RWPE2 (cell line): ENCODE data around the gene FAXC.

ENCODE experiments used
- ATAC-seq: fragments of 200-7000 bp; cut with Tn5 transposase; 3 replicates; pipeline ENCODE4 v1.9.1; 2021; ENCODE audit warnings: low read depth
- DNase-seq: peaks from one replicate; pipeline ENCODE4 v3.0.0-alpha.2; 2020; ENCODE audit warnings: low spot score
- H3K27ac ChIP-seq: fragments of 450-650 bp; 2 replicates; pipeline ENCODE4 v1.5.1; 2017; ENCODE audit warnings: mild to moderate bottlenecking; ENCODE audit not compliant: poor library complexity, severe bottlenecking
- H3K27me3 ChIP-seq: fragments of 250-450 bp; sonication (Bioruptor Pico); 2 replicates; pipeline ENCODE4 v1.5.1; 2021; ENCODE audit warnings: mild to moderate bottlenecking, moderate library complexity; ENCODE audit not compliant: insufficient read depth, poor library complexity, severe bottlenecking
- H3K36me3 ChIP-seq: fragments of 250-450 bp; sonication (Bioruptor Pico); 2 replicates; pipeline ENCODE4 v1.5.1; 2020; ENCODE audit warnings: low read depth, mild to moderate bottlenecking, moderate library complexity
- H3K4me1 ChIP-seq: fragments of 250-450 bp; sonication (Bioruptor Pico); 2 replicates; pipeline ENCODE4 v1.5.1; 2021; ENCODE audit warnings: mild to moderate bottlenecking, moderate library complexity; ENCODE audit not compliant: insufficient read depth, poor library complexity, severe bottlenecking
- H3K4me3 ChIP-seq: fragments of 250-450 bp; sonication (Bioruptor Pico); 2 replicates; pipeline ENCODE4 v1.5.1; 2021; ENCODE audit warnings: mild to moderate bottlenecking, moderate library complexity; ENCODE audit not compliant: severe bottlenecking
- H3K9me3 ChIP-seq: fragments of 250-450 bp; sonication (Bioruptor Pico); 2 replicates; pipeline ENCODE4 v1.5.1; 2021; ENCODE audit warnings: mild to moderate bottlenecking, moderate library complexity; ENCODE audit not compliant: severe bottlenecking
- CTCF ChIP-seq: fragments of 450-650 bp; IDR thresholded peaks from one replicate; pipeline ENCODE4 v1.5.1; 2017; ENCODE audit warnings: mild to moderate bottlenecking, moderate library complexity; ENCODE audit not compliant: poor library complexity, severe bottlenecking

Gene FAXC

DNA sequence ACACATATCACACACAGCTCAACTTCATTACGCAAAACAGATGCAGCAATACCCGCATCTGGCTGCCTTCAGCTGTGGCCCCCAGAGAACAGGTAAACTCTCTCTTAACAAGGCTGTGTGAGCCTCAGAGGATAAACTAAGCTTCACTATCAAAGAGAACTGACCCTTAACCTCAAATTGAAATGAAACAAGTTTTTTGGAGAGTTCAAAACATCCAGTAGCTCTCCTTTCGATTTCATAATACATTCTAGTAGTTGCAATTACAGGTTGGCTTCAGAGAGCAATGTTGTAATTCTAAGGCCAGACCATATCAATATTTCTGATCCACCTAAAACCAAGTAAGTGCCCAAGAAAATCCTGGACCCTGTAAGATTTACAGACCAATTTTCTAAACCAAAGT, 113.5 kb downstream of the FAXC start:
- Histone ChIP-seq H3K4me3 (no peak overlapping the region), H3K27me3 (peaks cover 35% of the 10 kb centered on the region), H3K9me3 (no peaks in the 10 kb centered on the region), H3K4me1 (no peaks in the 10 kb centered on the region), H3K27ac (no peak overlapping the region), H3K36me3 (no peaks in the 10 kb centered on the region)
- no peak for TF ChIP-seq CTCF
- DNase-seq: no peak
- ATAC-seq: no peak

- Histone ChIP-seq H3K27ac (no peak overlapping the region), H3K4me3 (no peak overlapping the region), H3K9me3 (no peaks in the 10 kb centered on the region), H3K4me1 (no peaks in the 10 kb centered on the region), H3K27me3 (peaks cover 35% of the 10 kb centered on the region), H3K36me3 (no peaks in the 10 kb centered on the region)
- ATAC-seq (no peak), DNase-seq (no peak)
- no peak for TF ChIP-seq CTCF
Observed at GRCh38 chr6:99233219-99233618, 116.3 kb downstream of the FAXC start.

DNA sequence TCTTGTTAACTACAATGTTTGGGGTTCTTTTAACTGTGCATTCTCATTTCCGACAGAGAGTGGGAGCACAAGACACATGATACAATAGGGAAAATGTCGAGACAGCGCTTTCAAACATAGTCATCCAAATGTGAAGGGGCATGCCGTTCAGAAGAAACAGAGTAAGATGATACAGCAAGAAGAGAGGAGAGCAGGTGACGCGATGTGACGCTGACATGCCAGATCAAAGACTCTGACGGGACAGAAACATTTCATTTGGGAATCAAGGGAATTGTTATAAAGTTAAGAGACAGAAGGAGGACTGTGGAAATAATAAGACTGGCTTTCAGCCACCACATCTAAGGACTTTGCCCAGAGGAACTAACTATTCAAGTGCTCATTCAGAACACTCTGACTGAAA, 117.4 kb downstream of the FAXC start:
- Histone ChIP-seq H3K27me3 (peaks cover 35% of the 10 kb centered on the region), H3K9me3 (no peaks in the 10 kb centered on the region), H3K4me1 (no peaks in the 10 kb centered on the region), H3K27ac (no peak overlapping the region), H3K4me3 (no peak overlapping the region), H3K36me3 (no peaks in the 10 kb centered on the region)
- no peak for DNase-seq
- no peak for ATAC-seq
- no peak for TF ChIP-seq CTCF

DNA sequence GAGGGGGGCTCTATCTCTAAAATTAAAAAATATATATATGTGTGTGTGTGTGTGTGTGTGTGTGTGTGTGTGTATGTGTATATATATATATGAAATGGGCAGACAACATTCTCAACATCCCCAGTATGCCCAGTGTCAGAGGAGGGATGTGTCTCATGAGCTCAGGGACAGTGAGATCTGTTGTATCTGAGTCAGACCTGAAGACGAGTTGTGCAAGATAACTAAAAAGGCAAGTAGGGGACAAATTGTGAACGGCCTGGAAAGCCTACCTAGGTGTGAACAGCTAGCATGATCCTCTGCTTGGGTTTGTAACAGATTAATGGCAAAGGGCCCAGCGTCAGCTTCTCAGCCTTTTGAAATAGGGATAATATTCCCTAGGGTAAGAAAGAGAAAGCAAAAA, 124.3 kb downstream of the FAXC start:
- Histone ChIP-seq H3K9me3 (no peaks in the 10 kb centered on the region), H3K27me3 (no peaks in the 10 kb centered on the region), H3K4me1 (no peaks in the 10 kb centered on the region), H3K36me3 (no peaks in the 10 kb centered on the region), H3K4me3 (no peak overlapping the region), H3K27ac (no peak overlapping the region)
- no peak for TF ChIP-seq CTCF
- no peak for ATAC-seq
- DNase-seq: no peak
